Measurements from ENCODE around the gene NKD2.

Gene NKD2

DNA sequence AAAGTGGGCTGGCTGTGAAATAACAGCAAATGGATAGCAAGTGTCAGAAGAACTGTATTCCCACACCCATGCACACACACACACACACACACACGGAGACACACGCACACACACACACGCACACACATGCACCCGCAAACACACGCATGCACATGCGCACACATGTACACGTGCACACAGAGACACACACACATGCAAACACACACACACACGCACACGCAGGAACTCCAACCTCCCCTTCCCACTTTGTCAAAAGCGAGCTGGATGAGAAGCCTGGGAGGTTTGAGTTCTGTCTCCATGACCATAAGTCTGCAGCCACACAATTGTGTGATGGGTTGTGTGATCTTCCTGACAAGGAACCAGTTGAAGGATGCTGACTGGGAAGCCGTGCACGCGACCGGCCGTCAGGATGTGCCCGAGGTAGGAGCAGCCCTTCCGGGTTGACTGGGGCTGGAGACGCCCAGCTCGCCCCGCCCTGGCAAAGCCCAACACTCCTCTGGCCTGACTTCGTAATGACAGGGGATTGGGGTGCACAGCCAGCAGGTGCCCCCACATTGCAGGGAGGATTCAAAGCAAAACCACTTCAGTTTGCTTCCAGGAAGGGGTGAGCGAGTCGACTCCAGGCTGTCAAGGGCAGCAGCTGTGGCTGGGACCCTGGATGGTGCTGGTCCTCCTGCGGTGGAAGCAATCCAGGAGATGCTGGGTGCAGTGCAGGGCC is 29.3 kb upstream of the NKD2 start:
- H4K20me1 ChIP-seq (ENCODE audit: insufficient read depth, low read length) = no peaks in the 10 kb centered on the region
- peaks cover 29% of the 10 kb centered on the region for H3K27me3 ChIP-seq (replicated peaks; ENCODE audit: insufficient read depth, low read length)
- no peak overlapping the region for H3K4me3 ChIP-seq (ENCODE audit: low read length)
- H3K27ac ChIP-seq (ENCODE audit: low read length) = no peak overlapping the region
- H3K36me3 ChIP-seq (replicated peaks; ENCODE audit: insufficient read depth, low read length) = no peaks in the 10 kb centered on the region
- TF ChIP-seq EZH2 (optimal IDR thresholded peaks at IDR 0.05; ENCODE audit: low read depth, low read length) = no peak
- TF ChIP-seq, protein P1, sequence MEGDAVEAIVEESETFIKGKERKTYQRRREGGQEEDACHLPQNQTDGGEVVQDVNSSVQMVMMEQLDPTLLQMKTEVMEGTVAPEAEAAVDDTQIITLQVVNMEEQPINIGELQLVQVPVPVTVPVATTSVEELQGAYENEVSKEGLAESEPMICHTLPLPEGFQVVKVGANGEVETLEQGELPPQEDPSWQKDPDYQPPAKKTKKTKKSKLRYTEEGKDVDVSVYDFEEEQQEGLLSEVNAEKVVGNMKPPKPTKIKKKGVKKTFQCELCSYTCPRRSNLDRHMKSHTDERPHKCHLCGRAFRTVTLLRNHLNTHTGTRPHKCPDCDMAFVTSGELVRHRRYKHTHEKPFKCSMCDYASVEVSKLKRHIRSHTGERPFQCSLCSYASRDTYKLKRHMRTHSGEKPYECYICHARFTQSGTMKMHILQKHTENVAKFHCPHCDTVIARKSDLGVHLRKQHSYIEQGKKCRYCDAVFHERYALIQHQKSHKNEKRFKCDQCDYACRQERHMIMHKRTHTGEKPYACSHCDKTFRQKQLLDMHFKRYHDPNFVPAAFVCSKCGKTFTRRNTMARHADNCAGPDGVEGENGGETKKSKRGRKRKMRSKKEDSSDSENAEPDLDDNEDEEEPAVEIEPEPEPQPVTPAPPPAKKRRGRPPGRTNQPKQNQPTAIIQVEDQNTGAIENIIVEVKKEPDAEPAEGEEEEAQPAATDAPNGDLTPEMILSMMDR (IDR thresholded peaks at IDR 0.05; ENCODE audit: low read length) = no peak
- no peak for TF ChIP-seq EZH2phosphoT487 (IDR thresholded peaks at IDR 0.05; ENCODE audit: low read length)
- H3K4me2 ChIP-seq (ENCODE audit: low read depth, low read length) = no peak overlapping the region
- no peaks in the 10 kb centered on the region for H3K9me3 ChIP-seq (replicated peaks; ENCODE audit: insufficient read depth, low read length)
- H2AFZ ChIP-seq (ENCODE audit: low read length) = no peak overlapping the region
- H3F3A ChIP-seq (ENCODE audit: insufficient read depth, low read length) = no peaks in the 10 kb centered on the region; the same call in 1 of the 2 replicates
- no peak for DNase-seq
- H3K9ac ChIP-seq (ENCODE audit: low read length) = no peak overlapping the region
- H3K79me2 ChIP-seq (ENCODE audit: low read length) = no peaks in the 10 kb centered on the region
- H3K9me2 ChIP-seq (replicated peaks; ENCODE audit: insufficient read depth, low read length) = no peaks in the 10 kb centered on the region
- H3K4me1 ChIP-seq (ENCODE audit: low read length) = no peaks in the 10 kb centered on the region

DNA sequence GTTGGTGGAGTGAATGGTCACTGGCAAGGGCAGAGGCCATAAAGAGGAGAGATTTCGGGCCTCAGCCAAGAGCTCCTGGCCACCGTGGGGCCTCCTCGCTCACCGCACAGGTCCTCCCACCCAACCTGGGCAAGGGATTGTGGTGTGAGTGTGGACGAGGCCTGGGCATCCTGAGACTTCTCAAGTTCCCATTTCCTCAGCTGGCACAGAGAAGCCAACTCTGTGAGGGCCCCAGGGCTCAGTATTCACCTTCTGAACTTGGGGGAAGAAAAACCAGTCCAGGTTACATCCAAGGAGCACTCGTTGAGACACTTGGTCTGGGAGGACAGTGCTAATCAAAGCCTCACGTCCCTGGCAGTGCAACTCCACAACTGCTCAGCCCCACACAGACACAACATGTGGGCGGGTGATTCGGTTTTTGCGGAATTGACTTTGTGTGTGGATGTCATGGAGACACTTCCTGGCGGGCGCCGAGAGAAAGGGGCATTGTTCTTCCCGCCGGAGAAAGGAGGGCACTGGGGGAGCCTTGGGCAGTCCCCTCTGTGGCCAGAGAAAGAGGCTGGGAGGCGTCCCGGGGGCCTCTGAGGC is 28.5 kb upstream of the NKD2 start:
- H3K4me1 ChIP-seq (ENCODE audit: low read length) = no peaks in the 10 kb centered on the region
- peak overlapping the region; percentile 31; the same call in 1 of the 2 replicates for H3K4me2 ChIP-seq (ENCODE audit: low read depth, low read length)
- no peaks in the 10 kb centered on the region for H3K79me2 ChIP-seq (ENCODE audit: low read length)
- no peak overlapping the region for H3K27ac ChIP-seq (ENCODE audit: low read length)
- peaks cover 28% of the 10 kb centered on the region for H3K27me3 ChIP-seq (replicated peaks; ENCODE audit: insufficient read depth, low read length)
- DNase-seq = no peak
- no peaks in the 10 kb centered on the region; the same call in 1 of the 2 replicates for H3F3A ChIP-seq (ENCODE audit: insufficient read depth, low read length)
- TF ChIP-seq, protein P1 (IDR thresholded peaks at IDR 0.05; ENCODE audit: low read length) = no peak
- TF ChIP-seq EZH2 (optimal IDR thresholded peaks at IDR 0.05; ENCODE audit: low read depth, low read length) = no peak
- TF ChIP-seq EZH2phosphoT487 (IDR thresholded peaks at IDR 0.05; ENCODE audit: low read length) = no peak
- H3K4me3 ChIP-seq (ENCODE audit: low read length) = no peak overlapping the region
- no peak overlapping the region for H2AFZ ChIP-seq (ENCODE audit: low read length)
- no peaks in the 10 kb centered on the region for H3K9me3 ChIP-seq (replicated peaks; ENCODE audit: insufficient read depth, low read length)
- H3K9ac ChIP-seq (ENCODE audit: low read length) = no peak overlapping the region
- no peaks in the 10 kb centered on the region for H3K9me2 ChIP-seq (replicated peaks; ENCODE audit: insufficient read depth, low read length)
- H3K36me3 ChIP-seq (replicated peaks; ENCODE audit: insufficient read depth, low read length) = no peaks in the 10 kb centered on the region
- H4K20me1 ChIP-seq (ENCODE audit: insufficient read depth, low read length) = no peaks in the 10 kb centered on the region

DNA sequence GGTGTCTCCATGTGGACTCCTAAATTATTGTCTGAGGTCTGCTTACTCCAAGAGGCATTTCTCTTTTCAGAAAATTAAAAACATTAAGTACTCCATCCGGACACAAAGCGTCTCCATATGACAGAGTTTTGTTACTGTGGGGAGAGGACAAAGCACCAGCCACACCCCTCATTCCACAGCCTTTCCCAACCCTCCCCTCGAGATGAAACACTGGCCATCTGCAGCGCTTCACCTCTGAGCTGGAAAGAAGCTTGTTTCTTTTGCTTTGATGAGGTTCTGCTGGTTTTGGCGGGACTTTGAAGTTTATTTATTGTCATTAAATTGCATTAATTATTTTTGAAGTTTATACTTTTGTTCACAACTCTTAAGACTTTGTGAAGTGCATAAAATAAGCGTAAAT is 27.6 kb upstream of the NKD2 start:
- peak overlapping the region; percentile 31; the same call in 1 of the 2 replicates for H3K4me2 ChIP-seq (ENCODE audit: low read depth, low read length)
- no peaks in the 10 kb centered on the region for H3K9me2 ChIP-seq (replicated peaks; ENCODE audit: insufficient read depth, low read length)
- no peak for TF ChIP-seq EZH2 (optimal IDR thresholded peaks at IDR 0.05; ENCODE audit: low read depth, low read length)
- TF ChIP-seq, protein P1 (IDR thresholded peaks at IDR 0.05; ENCODE audit: low read length) = no peak
- H3K4me3 ChIP-seq (ENCODE audit: low read length) = no peak overlapping the region
- no peaks in the 10 kb centered on the region for H4K20me1 ChIP-seq (ENCODE audit: insufficient read depth, low read length)
- H3K9me3 ChIP-seq (replicated peaks; ENCODE audit: insufficient read depth, low read length) = no peaks in the 10 kb centered on the region
- H3K27ac ChIP-seq (ENCODE audit: low read length) = no peak overlapping the region
- H2AFZ ChIP-seq (ENCODE audit: low read length) = no peak overlapping the region; the same call in 1 of the 2 replicates
- DNase-seq = no peak
- H3K36me3 ChIP-seq (replicated peaks; ENCODE audit: insufficient read depth, low read length) = no peaks in the 10 kb centered on the region
- H3K79me2 ChIP-seq (ENCODE audit: low read length) = no peaks in the 10 kb centered on the region
- no peaks in the 10 kb centered on the region for H3K4me1 ChIP-seq (ENCODE audit: low read length)
- H3F3A ChIP-seq (ENCODE audit: insufficient read depth, low read length) = no peaks in the 10 kb centered on the region; the same call in 1 of the 2 replicates
- H3K27me3 ChIP-seq (replicated peaks; ENCODE audit: insufficient read depth, low read length) = peaks cover 37% of the 10 kb centered on the region
- H3K9ac ChIP-seq (ENCODE audit: low read length) = no peak overlapping the region

Measured in MM.1S (cell line).